Esophagus muscularis mucosa (tissue), 3 donors: ENCODE results near the gene GLG1.

Experiments
- POLR2AphosphoS5 ChIP-seq, 2 donors: sonication (generic); formaldehyde crosslinking; IDR thresholded peaks; one replicate each; pipeline ENCODE4 v1.6.1; 2017; ENCODE audit warnings: antibody characterized with exemption in 2 of 2
- TF ChIP-seq, protein P1 (sequence below), 3 experiments: fragments of 200-600 bp in 2 of 3; fragments of 450-650 bp in 1 of 3; sonication (generic) in 2 of 3; IDR thresholded peaks; one replicate each; pipeline ENCODE4 v1.5.1; 2017 to 2019; ENCODE audit warnings: antibody characterized with exemption in 3 of 3, mild to moderate bottlenecking in 2 of 3, moderate library complexity in 1 of 3

DNA sequence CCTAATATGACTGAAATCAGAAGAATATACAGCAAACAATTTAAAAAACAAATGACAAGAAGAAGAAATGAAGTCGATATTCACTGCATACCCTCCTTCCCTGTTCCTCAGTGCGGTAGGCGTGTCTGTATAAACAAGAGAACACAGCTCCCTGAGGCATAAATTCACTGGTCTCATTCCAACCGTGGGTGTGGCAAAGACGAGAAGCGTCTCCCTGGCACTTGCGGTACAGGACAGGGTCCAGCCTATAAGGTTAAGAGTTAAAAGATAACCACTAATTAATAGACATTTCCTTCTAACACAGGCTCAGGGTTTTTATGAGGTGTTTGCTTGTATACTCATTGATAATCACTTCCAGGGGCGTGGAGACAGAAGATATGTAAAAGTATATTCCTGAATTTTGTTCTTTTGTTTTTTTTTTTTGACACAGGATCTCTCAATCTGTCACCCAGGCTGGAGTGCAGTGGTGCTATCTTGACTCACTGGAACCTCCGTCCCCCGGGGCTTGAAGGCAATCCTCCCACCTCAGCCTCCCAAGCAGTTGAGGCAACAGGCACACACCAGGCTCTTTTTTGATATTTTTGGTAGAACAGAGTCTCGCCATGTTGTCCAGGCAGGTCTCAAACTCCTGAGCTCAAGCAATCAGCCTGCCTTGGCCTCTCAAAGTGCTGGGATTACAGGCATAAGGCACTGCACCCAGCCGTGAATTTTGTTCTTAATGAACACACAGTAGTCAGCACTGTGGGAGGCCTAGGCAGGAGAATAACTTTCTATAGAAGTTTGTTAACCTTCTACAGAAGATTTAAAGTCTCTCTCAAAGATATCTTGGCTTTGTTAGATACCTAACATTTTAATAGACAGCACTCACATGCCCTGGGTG is 126.5 kb downstream of the GLG1 start:
- TF ChIP-seq, protein P1, sequence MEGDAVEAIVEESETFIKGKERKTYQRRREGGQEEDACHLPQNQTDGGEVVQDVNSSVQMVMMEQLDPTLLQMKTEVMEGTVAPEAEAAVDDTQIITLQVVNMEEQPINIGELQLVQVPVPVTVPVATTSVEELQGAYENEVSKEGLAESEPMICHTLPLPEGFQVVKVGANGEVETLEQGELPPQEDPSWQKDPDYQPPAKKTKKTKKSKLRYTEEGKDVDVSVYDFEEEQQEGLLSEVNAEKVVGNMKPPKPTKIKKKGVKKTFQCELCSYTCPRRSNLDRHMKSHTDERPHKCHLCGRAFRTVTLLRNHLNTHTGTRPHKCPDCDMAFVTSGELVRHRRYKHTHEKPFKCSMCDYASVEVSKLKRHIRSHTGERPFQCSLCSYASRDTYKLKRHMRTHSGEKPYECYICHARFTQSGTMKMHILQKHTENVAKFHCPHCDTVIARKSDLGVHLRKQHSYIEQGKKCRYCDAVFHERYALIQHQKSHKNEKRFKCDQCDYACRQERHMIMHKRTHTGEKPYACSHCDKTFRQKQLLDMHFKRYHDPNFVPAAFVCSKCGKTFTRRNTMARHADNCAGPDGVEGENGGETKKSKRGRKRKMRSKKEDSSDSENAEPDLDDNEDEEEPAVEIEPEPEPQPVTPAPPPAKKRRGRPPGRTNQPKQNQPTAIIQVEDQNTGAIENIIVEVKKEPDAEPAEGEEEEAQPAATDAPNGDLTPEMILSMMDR (IDR thresholded peaks at IDR 0.05), result no peak
- TF ChIP-seq POLR2AphosphoS5 (IDR thresholded peaks at IDR 0.05), result no peak
